ENCODE results near the gene WDR70.
A peak's percentile ranks its signal among the peaks of the same experiment; 100 is the strongest.
"Not testable (repeated sequence)": the region's sequence is repeated elsewhere in the genome, so short reads cannot be mapped to it uniquely, and the experiment has no call there.

Gene WDR70

DNA sequence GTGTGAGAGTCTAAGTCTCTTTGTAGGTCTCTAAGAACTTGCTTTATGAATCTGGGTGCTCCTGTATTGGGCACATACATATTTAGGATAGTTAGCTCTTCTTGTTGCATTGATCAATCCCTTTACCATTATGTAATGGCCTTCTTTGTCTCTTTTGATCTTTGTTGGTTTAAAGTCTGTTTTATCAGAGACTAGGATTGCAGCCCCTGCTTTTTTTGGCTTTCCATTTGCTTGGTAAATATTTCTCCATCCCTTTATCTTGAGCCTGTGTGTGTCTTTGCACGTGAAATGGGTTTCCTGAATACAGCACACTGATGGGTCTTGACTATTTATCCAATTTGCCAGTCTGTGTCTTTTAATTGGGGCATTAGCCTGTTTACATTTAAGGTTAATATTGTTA is 275.4 kb downstream of the WDR70 start:
- not testable (repeated sequence) for DNase-seq

GRCh38 chr5:37657046-37657445 is 277.9 kb downstream of the WDR70 start:
- no peak for DNase-seq

- no peak for DNase-seq
Measured at GRCh38 chr5:37658440-37658839, 279.3 kb downstream of the WDR70 start.

- no peak for DNase-seq
Measured at GRCh38 chr5:37660319-37660718, 281.2 kb downstream of the WDR70 start.

DNA sequence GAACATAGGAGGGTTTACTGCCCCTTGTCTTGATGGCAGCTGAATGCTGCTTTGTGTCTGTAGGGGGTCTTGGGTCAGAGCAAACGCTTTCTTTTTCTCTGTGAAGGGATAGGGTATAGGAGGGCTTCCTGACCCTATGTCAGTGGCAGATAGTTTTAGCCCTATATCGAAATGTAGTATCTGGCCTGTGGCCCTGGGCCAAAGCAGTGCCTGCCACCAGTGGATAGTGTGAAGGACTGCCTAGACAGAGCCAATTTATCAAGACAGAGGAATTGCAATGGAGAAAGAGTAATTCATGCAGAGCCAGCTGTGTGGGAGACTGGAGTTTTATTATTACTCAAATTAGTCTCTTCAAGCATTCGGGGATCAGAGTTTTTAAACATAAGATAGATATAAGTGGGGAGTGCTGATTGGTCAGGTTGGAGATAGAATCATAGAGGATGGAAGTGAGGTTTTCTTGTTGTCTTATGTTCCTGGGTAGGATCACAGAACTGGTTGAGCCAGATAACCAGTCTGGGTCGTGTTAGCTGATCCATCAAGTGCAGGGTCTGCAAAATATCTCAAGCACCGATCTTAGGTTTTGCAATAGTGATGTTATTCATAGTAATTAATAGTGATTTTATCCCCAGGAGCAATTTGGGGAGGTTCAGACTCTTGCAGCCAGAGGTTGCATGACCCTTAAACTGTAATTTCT is 282.3 kb downstream of the WDR70 start:
- DNase-seq, result no peak

GRCh38 chr5:37661951-37662350 is 282.8 kb downstream of the WDR70 start:
- DNase-seq, result no peak

DNA sequence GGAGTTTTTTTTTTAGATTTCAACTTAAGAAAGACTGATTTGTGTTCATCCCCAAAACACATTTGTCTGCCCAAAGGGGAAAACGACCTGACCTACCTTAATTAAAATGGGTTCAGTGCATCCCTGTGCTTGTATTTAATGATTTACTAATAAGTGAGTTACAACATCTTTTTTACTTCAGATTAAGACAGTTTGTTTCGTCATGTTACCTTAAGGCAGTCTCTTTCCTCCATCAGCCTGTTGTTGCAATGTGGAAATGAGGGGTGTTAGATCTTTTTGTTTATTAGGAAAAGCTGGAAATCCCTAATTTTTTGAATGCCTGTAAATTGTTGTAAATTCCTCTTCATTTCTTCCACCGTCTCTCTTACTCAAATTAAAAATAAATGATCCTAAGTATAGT is 283.2 kb downstream of the WDR70 start:
- DNase-seq, result no peak

GRCh38 chr5:37662789-37663485 is 283.8 kb downstream of the WDR70 start:
- DNase-seq, result no peak

- DNase-seq, result no peak
Measured at GRCh38 chr5:37663538-37663937, 284.4 kb downstream of the WDR70 start.

- DNase-seq, result no peak
Measured at GRCh38 chr5:37664551-37664950, 285.4 kb downstream of the WDR70 start.

- no peak for DNase-seq
Measured at GRCh38 chr5:37665272-37665671, 286.2 kb downstream of the WDR70 start.

DNA sequence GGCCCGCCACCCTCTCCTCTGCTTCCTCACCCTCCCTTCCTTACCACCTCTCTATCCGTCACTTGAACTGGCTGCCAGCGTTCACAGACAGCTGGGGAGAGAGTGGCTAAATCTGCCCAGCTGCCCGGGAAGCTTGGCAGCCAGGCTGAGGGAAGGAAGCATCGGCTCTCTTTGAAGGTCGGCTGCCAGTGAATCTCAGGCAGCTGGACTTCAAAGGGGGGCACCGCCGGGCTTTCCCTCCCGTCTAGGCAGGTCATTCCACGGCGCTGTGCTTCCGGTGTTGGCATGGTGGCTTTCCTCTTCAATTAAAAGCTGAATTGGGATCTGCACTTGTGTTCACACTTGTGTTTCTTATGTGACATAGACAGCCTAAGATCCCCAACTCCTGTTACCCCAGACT is 286.8 kb downstream of the WDR70 start:
- DNase-seq, result no peak

GRCh38 chr5:37667430-37667829 is 288.3 kb downstream of the WDR70 start:
- DNase-seq, result no peak

DNA sequence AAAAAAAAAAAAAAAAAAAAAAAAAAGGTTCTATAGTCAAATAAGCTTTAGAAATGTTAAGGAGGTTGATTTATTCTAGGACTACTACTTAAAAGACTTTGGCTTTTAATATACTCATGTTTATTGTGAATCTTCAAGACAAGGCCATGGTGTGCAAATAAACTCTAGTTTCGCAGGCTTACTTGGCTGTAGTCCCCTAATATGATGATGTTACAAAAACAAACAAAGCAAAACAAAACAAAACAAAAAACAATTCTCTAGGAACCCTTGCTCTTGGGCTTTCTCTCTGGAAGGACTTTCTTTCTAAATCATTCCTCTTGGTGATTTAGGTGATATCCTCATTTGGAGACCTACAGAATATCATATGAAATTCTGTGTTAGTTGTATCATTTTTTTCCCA is 288.7 kb downstream of the WDR70 start:
- DNase-seq, result no peak

GRCh38 chr5:37668524-37669047 is 289.5 kb downstream of the WDR70 start:
- peak; percentile 17 for DNase-seq

DNA sequence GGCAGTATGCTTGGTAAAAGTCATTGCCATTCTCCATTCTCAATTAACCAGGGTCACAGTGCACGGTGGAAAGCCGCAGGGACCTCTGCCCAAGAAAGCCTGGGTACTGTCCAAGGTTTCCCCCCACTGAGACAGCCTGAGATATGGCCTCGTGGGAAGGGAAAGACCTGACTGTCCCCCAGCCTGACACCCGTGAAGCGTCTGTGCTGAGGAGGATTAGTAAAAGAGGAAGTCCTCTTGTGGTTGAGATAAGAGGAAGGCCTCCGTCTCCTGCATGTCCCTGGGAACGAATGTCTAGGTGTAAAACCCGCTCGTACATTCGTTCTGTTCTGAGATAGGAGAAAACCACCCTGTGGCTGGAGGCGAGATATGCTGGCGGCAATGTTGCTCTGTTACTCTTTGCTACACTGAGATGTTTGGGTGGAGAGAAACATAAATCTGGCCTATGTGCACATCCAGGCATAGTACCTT is 293.0 kb downstream of the WDR70 start:
- DNase-seq, result not testable (repeated sequence)

DNA sequence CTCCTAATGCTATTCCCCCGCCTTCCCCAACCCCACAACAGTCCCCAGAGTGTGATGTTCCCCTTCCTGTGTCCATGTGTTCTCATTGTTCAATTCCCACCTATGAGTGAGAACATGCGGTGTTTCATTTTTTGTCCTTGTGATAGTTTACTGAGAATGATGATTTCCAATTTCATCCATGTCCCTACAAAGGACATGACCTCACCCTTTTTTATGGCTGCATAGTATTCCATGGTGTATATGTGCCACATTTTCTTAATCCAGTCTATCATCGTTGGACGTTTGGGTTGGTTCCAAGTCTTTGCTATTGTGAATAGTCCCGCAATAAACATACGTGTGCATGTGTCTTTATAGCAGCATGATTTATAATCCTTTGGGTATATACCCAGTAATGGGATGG is 295.2 kb downstream of the WDR70 start:
- not testable (repeated sequence) for DNase-seq

DNA sequence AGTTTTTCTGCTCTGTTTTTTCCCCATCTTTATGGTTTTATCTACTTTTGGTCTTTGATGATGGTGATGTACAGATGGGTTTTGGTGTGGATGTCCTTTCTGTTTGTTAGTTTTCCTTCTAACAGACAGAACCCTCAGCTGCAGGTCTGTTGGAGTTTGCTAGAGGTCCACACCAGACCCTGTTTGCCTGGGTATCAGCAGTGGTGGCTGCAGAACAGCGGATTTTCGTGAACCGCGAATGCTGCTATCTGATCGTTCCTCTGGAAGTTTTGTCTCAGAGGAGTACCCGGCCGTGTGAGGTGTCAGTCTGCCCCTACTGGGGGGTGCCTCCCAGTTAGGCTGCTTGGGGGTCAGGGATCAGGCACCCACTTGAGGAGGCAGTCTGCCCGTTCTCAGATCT is 300.2 kb downstream of the WDR70 start:
- not testable (repeated sequence) for DNase-seq

- not testable (repeated sequence) for DNase-seq
Measured at GRCh38 chr5:37679903-37680302, 300.8 kb downstream of the WDR70 start.

DNA sequence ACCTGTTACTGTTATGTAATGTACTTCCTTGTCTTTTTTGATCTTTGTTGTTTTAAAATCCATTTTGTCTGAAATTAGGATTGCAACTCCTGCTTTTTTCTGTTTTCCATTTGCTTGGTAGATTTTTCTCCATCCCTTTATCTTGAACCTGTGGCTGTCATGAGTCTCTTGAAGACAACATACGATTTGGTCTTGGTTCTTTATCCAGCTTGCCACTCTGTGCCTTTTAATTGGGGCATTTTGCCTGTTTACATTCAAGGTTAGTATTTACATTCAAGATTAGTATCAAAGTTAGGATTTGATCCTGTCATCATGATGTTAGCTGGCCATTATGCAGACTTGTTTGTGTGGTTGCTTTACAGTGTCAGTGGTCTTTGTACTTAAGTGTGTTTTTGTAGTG is 304.0 kb downstream of the WDR70 start:
- DNase-seq, result no peak

DNA sequence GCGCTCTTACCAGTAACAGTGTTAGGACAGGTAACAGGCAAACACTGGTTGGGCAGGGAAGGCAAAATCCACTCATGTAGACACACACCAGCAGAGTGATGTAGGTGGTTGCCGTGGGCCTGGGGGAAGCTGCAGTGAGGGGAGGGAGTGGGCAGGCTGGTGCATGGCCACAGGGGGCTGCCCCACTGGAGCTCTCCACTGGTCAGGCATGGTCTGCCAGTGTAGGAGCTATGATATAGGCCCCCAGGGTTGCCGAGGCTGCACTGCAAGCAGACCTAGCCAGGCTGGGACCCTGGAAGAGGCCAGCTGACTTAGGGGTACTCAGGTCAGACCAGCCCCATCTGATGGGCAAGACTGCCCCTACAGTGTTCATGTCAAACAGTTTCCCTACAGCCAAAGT is 306.1 kb downstream of the WDR70 start:
- DNase-seq, result no peak

- DNase-seq, result no peak
Measured at GRCh38 chr5:37685816-37686215, 306.7 kb downstream of the WDR70 start.

- not testable (repeated sequence) for DNase-seq
Measured at GRCh38 chr5:37688925-37689324, 309.8 kb downstream of the WDR70 start.

GRCh38 chr5:37694333-37694732 is 315.2 kb downstream of the WDR70 start:
- not testable (repeated sequence) for DNase-seq
